ENCODE data around the gene CFAP61.
"Not testable (repeated sequence)": the region's sequence is repeated elsewhere in the genome, so short reads cannot be mapped to it uniquely, and the experiment has no call there.

The CFAP61 gene

DNA sequence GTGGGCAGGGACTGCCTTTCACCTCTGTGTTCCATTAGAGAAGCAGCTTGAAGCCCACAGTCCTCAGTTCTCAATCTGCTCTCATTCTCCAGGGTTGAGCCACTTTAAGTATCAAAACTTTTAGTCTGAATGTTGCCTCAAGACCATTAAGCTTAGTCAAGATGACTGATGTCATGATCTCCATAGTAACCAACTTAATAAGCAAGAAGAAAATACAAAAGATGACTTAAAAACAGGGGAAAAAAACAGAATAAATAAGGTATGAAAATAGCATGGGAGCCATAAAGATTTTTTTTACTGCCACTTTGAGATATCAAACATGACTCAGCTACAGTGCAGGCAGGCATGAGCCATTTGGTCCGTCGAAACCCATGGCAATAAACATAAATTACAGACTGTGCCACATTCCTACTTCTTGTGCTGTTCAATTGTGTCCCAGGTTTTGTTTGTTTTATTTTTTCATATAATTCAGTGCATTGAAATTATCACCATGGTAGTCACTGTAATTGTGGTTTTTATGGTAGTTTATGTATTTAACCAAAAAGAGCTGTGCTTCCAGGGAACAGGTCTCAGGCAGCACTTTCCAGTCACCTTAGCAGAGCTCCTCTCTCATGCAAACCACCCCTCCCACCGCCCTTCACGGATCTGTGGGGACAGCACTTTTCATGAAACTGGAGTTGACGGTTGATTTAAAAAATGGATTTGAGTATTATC lies 159.1 kb downstream of the CFAP61 start:
- DNase-seq, result no peak

DNA sequence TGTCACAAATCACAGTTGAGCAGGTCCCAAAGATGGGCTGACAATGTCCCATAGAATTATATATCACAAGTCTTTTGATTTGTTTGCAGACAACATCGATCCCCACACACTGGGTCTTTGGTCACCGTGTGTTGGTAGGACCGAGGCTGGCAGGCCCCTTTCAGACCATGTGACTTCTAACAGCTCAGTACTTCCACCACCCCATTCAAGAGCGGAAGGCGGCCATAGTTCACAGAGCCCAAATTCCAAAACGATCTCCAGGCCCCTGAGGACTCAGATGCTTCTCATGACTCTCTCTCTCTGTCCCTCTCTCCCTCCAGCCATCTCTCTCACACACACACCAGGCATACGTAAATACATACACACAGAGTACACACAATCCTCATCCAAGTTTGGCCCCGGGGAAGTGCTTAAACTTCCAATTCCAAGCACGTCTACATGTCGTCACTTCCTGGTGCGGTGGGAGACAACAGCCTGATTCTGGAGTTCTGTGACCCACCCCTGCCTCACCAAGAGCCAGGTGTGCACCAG lies 159.7 kb downstream of the CFAP61 start:
- DNase-seq, result no peak

- peak; percentile 94 for DNase-seq
Measured at GRCh38 chr20:20212675-20213096, 160.4 kb downstream of the CFAP61 start.

DNA sequence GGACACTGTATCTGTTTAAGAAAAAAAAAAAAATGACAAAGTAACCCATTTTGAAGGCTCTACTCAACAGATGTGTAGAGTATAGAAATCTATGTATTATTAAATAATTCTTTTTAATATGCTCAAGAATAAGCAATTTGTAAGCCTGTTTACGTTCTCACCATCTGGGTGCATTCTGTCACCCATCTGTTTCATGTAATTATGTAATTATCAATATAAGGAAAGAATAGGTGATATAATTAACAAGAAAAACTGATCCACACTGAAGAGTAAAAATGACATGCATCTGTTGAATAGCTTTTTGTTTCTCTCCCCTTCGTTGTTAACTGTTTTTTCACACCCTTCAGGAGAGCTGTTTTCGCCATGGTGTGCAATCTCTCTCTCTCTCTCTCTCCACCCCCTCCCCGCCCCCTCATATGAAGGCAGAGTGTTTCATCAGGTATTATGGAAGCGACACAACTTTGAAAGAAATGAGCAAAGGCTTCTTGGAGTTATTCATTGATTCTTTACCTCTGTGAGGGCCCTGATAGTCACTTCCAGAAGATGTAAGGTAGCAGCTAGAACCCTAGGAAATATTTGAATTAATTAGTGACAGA lies 161.3 kb downstream of the CFAP61 start:
- no peak for DNase-seq

DNA sequence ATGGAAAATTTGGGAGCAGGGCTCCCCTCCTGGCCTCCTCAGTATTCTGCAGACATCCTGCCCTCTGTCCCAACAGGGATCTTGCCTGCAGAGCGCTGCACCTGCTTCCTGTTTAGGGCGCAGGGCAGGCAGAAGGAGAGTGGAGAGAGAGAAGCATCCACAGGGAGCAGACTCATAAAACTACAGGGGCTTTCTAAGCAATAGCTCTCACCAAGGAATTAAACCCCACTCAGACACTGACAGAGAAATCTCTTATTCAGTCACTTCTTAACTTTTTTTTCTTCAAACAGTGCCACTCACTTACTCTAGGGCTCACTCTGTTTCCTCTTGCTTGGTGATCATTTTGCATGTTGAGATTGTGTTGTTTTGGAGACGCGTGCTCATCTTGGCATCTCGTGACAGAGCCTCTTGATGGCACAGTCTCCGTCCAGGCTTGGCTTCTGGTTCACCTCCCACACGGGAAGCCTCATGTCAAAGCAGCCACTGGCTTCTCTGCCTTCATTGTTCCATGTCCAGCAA lies 162.5 kb downstream of the CFAP61 start:
- DNase-seq, result no peak

DNA sequence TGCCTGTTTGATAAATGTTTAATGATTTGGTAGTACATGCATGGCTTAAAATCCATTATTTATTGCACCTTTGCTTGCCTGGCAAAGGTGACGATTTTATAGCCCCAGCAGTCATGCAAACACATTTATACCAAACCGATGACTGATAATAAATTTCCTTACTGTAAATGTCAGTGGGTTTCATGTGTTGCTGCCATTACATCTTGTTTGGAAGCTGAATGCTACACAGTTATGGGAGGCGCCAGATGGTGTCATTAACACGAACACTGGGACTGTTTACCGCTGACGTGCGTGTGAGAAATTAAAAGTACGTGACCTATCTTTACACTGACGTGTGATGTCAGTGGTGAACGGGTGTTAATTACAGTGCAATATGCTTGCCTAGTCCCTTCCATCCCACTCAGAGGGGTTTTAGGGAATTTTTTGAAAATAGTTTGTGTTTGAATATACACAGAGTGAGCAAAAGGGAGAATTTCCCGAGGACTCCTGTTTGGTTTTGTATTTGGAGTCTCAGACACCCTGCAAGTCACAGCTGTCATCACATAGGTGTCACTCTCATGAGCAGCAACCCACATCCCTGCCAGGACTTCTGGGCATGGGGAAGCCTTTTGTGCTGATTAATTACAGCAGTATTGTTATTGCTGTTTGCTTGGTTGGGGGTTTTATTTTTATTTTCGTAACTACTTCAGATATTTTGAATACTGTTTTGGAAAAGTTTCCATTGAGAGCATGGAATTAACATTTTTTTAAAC lies 163.8 kb downstream of the CFAP61 start:
- no peak for DNase-seq

DNA sequence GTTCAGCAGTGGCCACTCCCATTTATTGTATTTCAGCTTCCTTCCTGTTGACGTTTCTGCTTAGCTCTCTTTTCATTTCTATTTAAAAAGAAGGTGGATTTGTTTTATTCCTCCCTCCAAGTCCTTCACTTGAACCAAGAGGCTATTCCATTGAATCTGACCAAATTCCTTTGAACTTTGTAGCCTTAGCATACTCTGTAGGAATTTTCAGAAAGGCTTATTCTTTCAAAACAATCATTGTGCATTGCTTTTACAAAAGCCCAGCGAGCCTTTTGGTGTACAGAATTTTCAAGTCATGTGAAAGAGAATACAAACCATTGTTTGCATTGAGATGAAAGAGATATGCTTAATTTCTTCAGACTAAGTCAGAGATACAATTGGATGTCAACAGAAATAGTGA lies 164.6 kb downstream of the CFAP61 start:
- no peak for DNase-seq

- no peak for DNase-seq
Measured at GRCh38 chr20:20217621-20218020, 165.3 kb downstream of the CFAP61 start.

- not testable (repeated sequence) for DNase-seq
Measured at GRCh38 chr20:20218106-20218505, 165.8 kb downstream of the CFAP61 start.

DNA sequence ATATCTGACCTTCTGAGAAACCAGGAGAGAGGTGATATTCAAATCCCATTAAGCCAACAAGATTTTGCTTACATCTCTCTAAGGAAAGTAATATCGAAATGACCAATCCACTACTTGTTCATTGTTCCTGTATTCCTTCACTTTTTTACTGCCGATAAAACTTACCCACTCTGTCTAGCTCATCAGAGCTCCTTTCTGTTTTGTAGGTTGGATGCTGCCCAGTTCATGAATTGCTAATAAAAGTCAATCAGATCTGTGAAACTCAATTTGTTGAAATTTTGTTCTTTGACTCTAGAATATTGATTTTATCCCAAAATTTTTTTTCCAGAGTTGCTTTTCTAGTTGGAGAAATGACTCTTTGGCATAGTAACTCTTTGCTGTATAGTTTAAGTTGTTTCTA lies 166.7 kb downstream of the CFAP61 start:
- DNase-seq, result no peak

- DNase-seq, result no peak
Measured at GRCh38 chr20:20220134-20220533, 167.8 kb downstream of the CFAP61 start.

- DNase-seq, result no peak
Measured at GRCh38 chr20:20223981-20224380, 171.6 kb downstream of the CFAP61 start.

DNA sequence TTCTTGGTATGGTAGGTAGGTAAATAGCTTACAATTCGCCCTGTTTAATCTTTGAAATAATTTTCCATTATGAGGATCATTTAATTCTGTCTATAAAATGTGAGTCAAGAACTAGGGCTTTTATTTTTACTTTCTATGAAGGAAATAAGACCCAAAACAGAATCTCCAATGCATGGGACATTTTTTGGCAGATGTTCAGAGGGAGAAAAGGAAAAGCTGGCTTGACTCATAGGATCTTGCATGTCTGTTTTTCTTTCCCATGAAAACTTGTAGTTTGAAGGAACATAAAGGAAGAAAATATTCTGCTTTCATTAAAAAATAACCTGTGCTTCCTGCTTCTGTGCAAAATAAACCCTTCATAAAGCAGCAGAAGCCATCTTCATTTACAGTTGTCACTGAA lies 172.5 kb downstream of the CFAP61 start:
- DNase-seq, result no peak

- DNase-seq, result peak; percentile 71
Measured at GRCh38 chr20:20225325-20226043, 173.2 kb downstream of the CFAP61 start.

DNA sequence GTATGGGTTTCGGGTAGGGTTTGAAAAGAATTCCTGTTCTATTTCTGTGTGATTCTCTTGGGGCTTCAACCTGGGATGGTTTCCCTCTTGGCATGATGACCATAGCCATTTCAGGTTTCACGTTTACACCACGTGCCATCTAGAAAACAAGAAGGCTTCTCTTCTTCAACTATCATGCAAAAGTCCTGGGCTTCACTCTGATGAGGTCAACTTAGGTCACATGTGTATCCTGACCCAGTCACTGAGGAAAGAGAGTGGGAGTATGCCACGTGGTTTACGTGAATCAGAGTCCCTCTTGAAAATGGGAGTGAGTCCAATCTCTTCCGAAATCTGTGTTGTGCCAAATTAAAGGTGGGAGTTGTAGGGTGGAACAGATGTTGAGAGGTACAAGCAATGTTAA lies 174.2 kb downstream of the CFAP61 start:
- no peak for DNase-seq

DNA sequence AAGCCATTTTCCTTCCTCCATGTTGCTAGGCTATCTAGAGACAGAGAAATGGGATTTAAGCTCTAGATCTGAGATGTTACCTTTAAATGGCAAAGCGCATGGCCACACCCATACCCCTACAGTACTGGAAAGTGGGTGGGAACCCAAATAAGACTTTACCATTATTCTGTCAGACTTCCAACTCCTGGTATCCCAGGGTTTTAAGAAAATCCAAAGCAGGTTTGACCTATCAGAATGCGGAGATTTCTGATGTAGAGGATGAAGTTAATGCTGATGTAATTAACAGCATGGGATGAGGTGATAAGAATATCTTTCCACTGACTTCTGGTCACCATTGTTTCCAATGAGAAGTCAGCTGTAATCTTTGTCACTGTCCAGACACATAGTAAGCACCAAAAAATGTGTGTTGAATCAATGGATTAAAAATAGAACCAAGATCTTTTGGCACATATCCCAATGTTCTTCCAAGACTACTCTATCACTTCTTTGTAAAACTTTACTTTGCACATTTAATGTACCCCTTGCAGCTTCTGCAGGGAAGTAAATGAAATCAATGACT lies 174.8 kb downstream of the CFAP61 start:
- DNase-seq, result no peak

DNA sequence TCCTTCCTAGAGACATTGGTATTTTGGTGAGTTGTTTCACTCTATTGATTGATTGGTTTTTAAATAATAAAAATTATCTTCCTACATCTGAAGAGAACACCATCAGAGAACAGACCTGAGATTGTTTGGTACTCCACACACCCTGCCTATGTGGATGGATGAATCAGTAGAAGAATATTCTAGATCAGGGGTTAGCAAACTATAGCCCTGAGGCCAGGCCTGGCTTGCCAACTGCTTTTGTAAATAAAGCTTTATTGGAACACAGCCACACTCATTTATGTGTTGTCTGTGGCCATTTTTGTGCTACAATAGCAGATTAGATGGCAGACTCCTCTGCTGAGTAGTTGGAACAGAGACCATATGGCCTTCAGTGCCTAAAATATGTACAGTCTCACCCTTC lies 176.0 kb downstream of the CFAP61 start:
- no peak for DNase-seq

DNA sequence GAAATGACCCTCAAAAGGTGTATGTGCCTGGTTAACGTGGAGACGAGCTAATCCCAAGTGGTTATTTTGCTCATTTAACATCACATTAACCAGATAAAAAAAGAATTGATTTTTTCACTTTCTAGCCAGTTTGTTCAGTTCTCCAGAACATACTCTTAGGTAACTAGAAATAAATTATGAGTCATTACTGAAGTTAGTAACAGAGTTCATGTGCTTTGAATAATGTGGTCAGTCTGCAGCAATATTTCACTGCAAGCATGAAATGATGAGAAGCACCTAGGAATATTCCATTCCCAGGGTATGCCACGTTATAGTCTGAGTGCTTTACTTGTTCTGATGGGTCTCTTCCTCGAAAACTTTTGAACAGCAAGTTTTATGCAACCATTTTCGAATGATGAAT lies 177.3 kb downstream of the CFAP61 start:
- DNase-seq, result no peak

DNA sequence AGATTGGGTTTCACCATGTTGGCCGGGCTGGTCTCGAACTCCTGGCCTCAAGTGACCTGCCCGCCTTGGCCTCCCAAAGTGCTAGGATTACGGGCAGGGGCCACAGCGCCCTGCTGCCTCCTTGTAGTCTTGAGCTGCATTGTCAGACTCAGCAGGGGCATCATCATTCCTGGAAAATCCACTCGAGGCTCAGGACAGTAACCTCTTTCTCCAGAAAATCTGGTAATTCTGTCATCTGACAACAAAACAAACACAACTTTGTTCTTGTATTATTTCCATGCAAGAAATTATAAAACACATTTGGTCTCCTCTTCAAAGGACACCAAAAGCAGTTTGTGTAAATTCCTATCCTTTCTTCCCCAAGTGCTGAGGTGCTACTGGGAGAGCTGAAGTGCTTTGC lies 178.4 kb downstream of the CFAP61 start:
- DNase-seq, result no peak

GRCh38 chr20:20231528-20232298 lies 179.4 kb downstream of the CFAP61 start:
- DNase-seq, result no peak

DNA sequence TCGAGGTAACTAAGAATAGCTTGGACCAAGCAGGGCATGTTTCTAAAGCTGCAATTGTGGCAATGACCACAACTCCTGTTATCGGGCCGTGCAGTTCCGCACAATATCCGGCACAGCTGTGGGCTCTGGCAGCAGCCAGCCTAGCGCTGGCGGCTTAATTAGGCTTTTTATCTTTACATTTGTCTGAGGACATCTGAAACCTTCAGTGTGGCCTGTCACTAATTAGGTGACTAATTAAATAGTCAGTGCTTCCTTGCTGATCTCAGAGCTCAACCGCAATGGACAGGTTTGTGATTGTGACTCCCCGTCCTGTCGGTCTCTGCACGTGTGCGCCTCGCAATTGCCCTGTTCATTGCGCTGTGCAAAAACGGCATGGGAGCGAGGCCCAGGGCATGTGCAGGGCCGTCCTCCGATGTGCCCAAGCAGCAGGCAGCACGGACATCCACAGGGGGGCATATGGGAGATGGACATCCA lies 180.7 kb downstream of the CFAP61 start:
- DNase-seq, result no peak

DNA sequence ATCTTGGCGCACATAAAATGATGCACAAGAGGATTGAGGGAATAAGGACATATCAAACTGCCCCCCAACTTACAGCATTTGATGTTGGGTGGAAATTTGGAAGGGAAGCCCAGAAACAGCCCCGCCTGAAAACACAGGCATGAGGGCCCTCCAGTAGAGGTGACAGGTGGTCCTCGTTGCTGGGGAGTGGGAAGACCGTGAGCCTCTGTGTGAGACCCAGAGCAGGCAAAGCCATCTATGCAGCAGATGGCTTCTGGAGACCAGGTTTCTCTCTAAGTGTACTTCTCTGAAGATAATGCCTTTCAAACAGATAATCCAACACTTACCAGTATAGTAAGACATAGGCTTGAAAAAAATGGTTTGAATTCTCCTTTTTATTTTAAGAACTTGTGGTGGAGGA lies 183.3 kb downstream of the CFAP61 start:
- DNase-seq, result no peak
